ENCODE measurements around the gene RXRG. TPM values are rescaled to one million over a fixed set of nuclear protein-coding genes. Genes with fewer than 3 reads are reported as not detected.
A peak's percentile ranks its signal among the peaks of the same experiment; 100 is the strongest.

The RXRG gene
- total RNA-seq, 1 donor from 2014 or later = not detected

- TF ChIP-seq CTCF (IDR thresholded peaks at IDR 0.05; ENCODE audit: insufficient read depth, low read length, poor library complexity, severe bottlenecking) = no peak
- H3K27me3 ChIP-seq (ENCODE audit: control insufficient read depth, insufficient read depth, low read length) = peaks cover 25% of the 10 kb centered on the region
- H3K36me3 ChIP-seq (ENCODE audit: control insufficient read depth, insufficient read depth, low read length) = no peaks in the 10 kb centered on the region
- no peak overlapping the region for H3K4me3 ChIP-seq (ENCODE audit: low read depth, low read length)
- no peak for DNase-seq (ENCODE audit: low read depth)
Measured at GRCh38 chr1:165395901-165396300, 49.0 kb downstream of the RXRG start.

GRCh38 chr1:165395478-165395877 lies 49.4 kb downstream of the RXRG start:
- no peaks in the 10 kb centered on the region for H3K36me3 ChIP-seq (ENCODE audit: control insufficient read depth, insufficient read depth, low read length)
- no peak for TF ChIP-seq CTCF (IDR thresholded peaks at IDR 0.05; ENCODE audit: insufficient read depth, low read length, poor library complexity, severe bottlenecking)
- no peak for DNase-seq (ENCODE audit: low read depth)
- H3K4me3 ChIP-seq (ENCODE audit: low read depth, low read length) = no peak overlapping the region
- peaks cover 25% of the 10 kb centered on the region for H3K27me3 ChIP-seq (ENCODE audit: control insufficient read depth, insufficient read depth, low read length)

- DNase-seq (ENCODE audit: low read depth) = peak; percentile 71
- Histone ChIP-seq H3K36me3 (ENCODE audit: control insufficient read depth, insufficient read depth, low read length) (no peaks in the 10 kb centered on the region), H3K4me3 (ENCODE audit: low read depth, low read length) (no peak overlapping the region), H3K27me3 (ENCODE audit: control insufficient read depth, insufficient read depth, low read length) (peaks cover 21% of the 10 kb centered on the region)
- TF ChIP-seq CTCF (IDR thresholded peaks at IDR 0.05; ENCODE audit: insufficient read depth, low read length, poor library complexity, severe bottlenecking) = peak; percentile 96
Measured at GRCh38 chr1:165392634-165393571, 52.0 kb downstream of the RXRG start.

- DNase-seq (ENCODE audit: low read depth) = no peak
- H3K4me3 ChIP-seq (ENCODE audit: low read depth, low read length) = no peak overlapping the region
- TF ChIP-seq CTCF (IDR thresholded peaks at IDR 0.05; ENCODE audit: insufficient read depth, low read length, poor library complexity, severe bottlenecking) = no peak
- peaks cover 17% of the 10 kb centered on the region for H3K27me3 ChIP-seq (ENCODE audit: control insufficient read depth, insufficient read depth, low read length)
- no peaks in the 10 kb centered on the region for H3K36me3 ChIP-seq (ENCODE audit: control insufficient read depth, insufficient read depth, low read length)
Measured at GRCh38 chr1:165389609-165390008, 55.3 kb downstream of the RXRG start.

- TF ChIP-seq CTCF (IDR thresholded peaks at IDR 0.05; ENCODE audit: insufficient read depth, low read length, poor library complexity, severe bottlenecking) = no peak
- Histone ChIP-seq H3K27me3 (ENCODE audit: control insufficient read depth, insufficient read depth, low read length) (peaks cover 17% of the 10 kb centered on the region), H3K36me3 (ENCODE audit: control insufficient read depth, insufficient read depth, low read length) (no peaks in the 10 kb centered on the region), H3K4me3 (ENCODE audit: low read depth, low read length) (no peak overlapping the region)
- DNase-seq (ENCODE audit: low read depth) = no peak
Measured at GRCh38 chr1:165387961-165388360, 57.0 kb downstream of the RXRG start.

All from kidney epithelial cell (primary cell).